Liver (tissue), 3 donors: ENCODE data around the gene MEGF11.

Experiments used
- CTCF ChIP-seq: fragments of 150-350 bp; IDR thresholded peaks from 2 replicates; pipeline ENCODE4 v1.5.1; 2017; ENCODE audit warnings: improper control_type of control experiment, low read depth, low read length; ENCODE audit not compliant: missing input control
- MAX ChIP-seq: IDR thresholded peaks from 2 replicates; pipeline ENCODE4 v1.6.1; 2016; ENCODE audit warnings: antibody characterized with exemption
- RAD21 ChIP-seq, 2 donors: IDR thresholded peaks; 2 replicates each; pipeline ENCODE4 v1.6.1; 2016; ENCODE audit warnings: antibody characterized with exemption in 2 of 2, mild to moderate bottlenecking in 2 of 2
- SP1 ChIP-seq: IDR thresholded peaks from 2 replicates; pipeline ENCODE4 v1.6.1; 2018; ENCODE audit warnings: antibody characterized with exemption, mild to moderate bottlenecking
- TAF1 ChIP-seq: conservative IDR thresholded peaks from 2 replicates; pipeline ENCODE4 v1.6.1; 2016; ENCODE audit warnings: antibody characterized with exemption, mild to moderate bottlenecking
- donor health status: healthy.
- donor health status: healthy.

- TF ChIP-seq CTCF = no peak
- no peak for TF ChIP-seq MAX
- no peak for TF ChIP-seq SP1
- no peak for TF ChIP-seq RAD21 (IDR thresholded peaks at IDR 0.05)
- no peak for TF ChIP-seq TAF1
These were observed 190.4 kb downstream of the MEGF11 start for GRCh38 chr15:66063147-66063546.
